ENCODE measurements around the gene VIPAS39.

DNA sequence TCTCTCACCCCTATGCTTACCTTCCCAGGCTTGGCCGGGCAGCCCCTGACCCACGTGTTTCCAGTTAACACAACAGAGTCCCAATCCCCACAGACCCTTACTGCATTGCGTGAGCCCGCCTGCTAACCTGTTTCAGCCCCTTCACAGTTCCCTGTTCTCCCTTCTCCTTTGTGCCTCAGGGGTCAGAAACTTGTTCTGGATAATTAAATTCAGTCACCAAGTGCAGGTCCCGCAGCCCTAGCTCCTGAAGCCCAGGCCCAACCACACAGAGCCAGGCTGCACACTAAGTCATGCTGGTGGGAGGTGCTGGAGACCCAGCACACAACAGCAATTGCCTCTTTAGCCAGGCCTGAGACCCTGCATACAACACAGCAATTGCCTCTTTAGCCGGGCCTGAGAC is 31.6 kb upstream of the VIPAS39 start:
- TF ChIP-seq CTCF (IDR thresholded peaks at IDR 0.05) (no peak), POLR2A (IDR thresholded peaks at IDR 0.05) (no peak)

All from esophagus squamous epithelium (tissue), 4 donors.